ENCODE data around the gene RPN2. TPM values are rescaled to one million over a fixed set of nuclear protein-coding genes. Genes with fewer than 3 reads are reported as not detected.

RPN2 gene
- polyA plus RNA-seq, 1 donor (not counting 4 experiments of a cell fraction or from before 2014, with no cell fraction given): 220 TPM

- Histone ChIP-seq H3K4me2 (ENCODE audit: control insufficient read depth, extremely low read depth, insufficient read depth, low read depth, low read length) (no peak overlapping the region), H4K20me1 (ENCODE audit: control insufficient read depth, extremely low read depth, insufficient read depth, low read length) (no peaks in the 10 kb centered on the region), H3K4me1 (ENCODE audit: control insufficient read depth, extremely low read depth, insufficient read depth, low read length) (peaks cover 13% of the 10 kb centered on the region), H3K9me3 (ENCODE audit: control insufficient read depth, low read depth, low read length) (no peaks in the 10 kb centered on the region), H3K9ac (ENCODE audit: control insufficient read depth, extremely low read depth, insufficient read depth, low read length) (no peak overlapping the region), H3K27me3 (ENCODE audit: control insufficient read depth, extremely low read depth, insufficient read depth, low read length) (no peaks in the 10 kb centered on the region), H3K27ac (ENCODE audit: control insufficient read depth, insufficient read depth, low read length) (no peak overlapping the region), H3K36me3 (ENCODE audit: control insufficient read depth in 2 of 2, extremely low read depth in 1 of 2, insufficient read depth in 2 of 2, low read length in 2 of 2) (peaks cover 23 to 26% of the 10 kb centered on the region in 2 experiments), H3K79me2 (ENCODE audit: control insufficient read depth, insufficient read depth, low read length) (no peaks in the 10 kb centered on the region), H2AFZ (ENCODE audit: control insufficient read depth, low read length) (no peak overlapping the region), H3K9me1 (ENCODE audit: control insufficient read depth, extremely low read depth, insufficient read depth, low read length) (no peaks in the 10 kb centered on the region), H3K4me3 (ENCODE audit: control insufficient read depth in 2 of 3, extremely low read depth in 1 of 3, insufficient read depth in 2 of 3, low read depth in 1 of 3, low read length in 3 of 3) (no peak overlapping the region)
- FAIRE-seq (no peak), DNase-seq (ENCODE audit: low read depth, low spot score) (no peak)
- dilution Hi-C loops (cut with MboI; ENCODE audit: extremely low pct_ligation_motif_present, low sequenced_read_pairs): no loop called here
- TF ChIP-seq CTCF (optimal IDR thresholded peaks at IDR 0.05 in 1 of 3, IDR thresholded peaks at IDR 0.05 in 1 of 3, conservative IDR thresholded peaks at IDR 0.05 in 1 of 3; ENCODE audit: extremely low read depth in 1 of 3, insufficient read depth in 2 of 3, low read length in 3 of 3) (no peak), EZH2 (IDR thresholded peaks at IDR 0.05; ENCODE audit: low read length) (no peak)
Observed at GRCh38 chr20:37242503-37242902, 63.4 kb downstream of the RPN2 start.

GRCh38 chr20:37243076-37243936, 64.2 kb downstream of the RPN2 start:
- H3K4me3 ChIP-seq (ENCODE audit: control insufficient read depth in 2 of 3, extremely low read depth in 1 of 3, insufficient read depth in 2 of 3, low read depth in 1 of 3, low read length in 3 of 3): no peak overlapping the region
- peaks cover 13% of the 10 kb centered on the region for H3K4me1 ChIP-seq (ENCODE audit: control insufficient read depth, extremely low read depth, insufficient read depth, low read length)
- H3K27me3 ChIP-seq (ENCODE audit: control insufficient read depth, extremely low read depth, insufficient read depth, low read length): no peaks in the 10 kb centered on the region
- TF ChIP-seq CTCF (optimal IDR thresholded peaks at IDR 0.05 in 1 of 3, IDR thresholded peaks at IDR 0.05 in 1 of 3, conservative IDR thresholded peaks at IDR 0.05 in 1 of 3; ENCODE audit: extremely low read depth in 1 of 3, insufficient read depth in 2 of 3, low read length in 3 of 3) (peak in 1 of 3 experiments; percentile 13), EZH2 (IDR thresholded peaks at IDR 0.05; ENCODE audit: low read length) (no peak)
- H3K9me3 ChIP-seq (ENCODE audit: control insufficient read depth, low read depth, low read length): no peaks in the 10 kb centered on the region
- FAIRE-seq (no peak), DNase-seq (ENCODE audit: low read depth, low spot score) (no peak)
- H3K79me2 ChIP-seq (ENCODE audit: control insufficient read depth, insufficient read depth, low read length): no peaks in the 10 kb centered on the region
- no peak overlapping the region for H3K4me2 ChIP-seq (ENCODE audit: control insufficient read depth, extremely low read depth, insufficient read depth, low read depth, low read length)
- no peak overlapping the region for H3K9ac ChIP-seq (ENCODE audit: control insufficient read depth, extremely low read depth, insufficient read depth, low read length)
- dilution Hi-C loops (cut with MboI; ENCODE audit: extremely low pct_ligation_motif_present, low sequenced_read_pairs): no loop called here
- no peak overlapping the region for H2AFZ ChIP-seq (ENCODE audit: control insufficient read depth, low read length)
- H3K36me3 ChIP-seq (ENCODE audit: control insufficient read depth in 2 of 2, extremely low read depth in 1 of 2, insufficient read depth in 2 of 2, low read length in 2 of 2): peaks cover 18 to 21% of the 10 kb centered on the region in 2 experiments
- no peaks in the 10 kb centered on the region for H4K20me1 ChIP-seq (ENCODE audit: control insufficient read depth, extremely low read depth, insufficient read depth, low read length)
- no peaks in the 10 kb centered on the region for H3K9me1 ChIP-seq (ENCODE audit: control insufficient read depth, extremely low read depth, insufficient read depth, low read length)
- no peak overlapping the region for H3K27ac ChIP-seq (ENCODE audit: control insufficient read depth, insufficient read depth, low read length)

All from keratinocyte (primary cell).